Tongue (tissue), 2 donors: Measurements from ENCODE around the gene CCDC28A. TPM values are rescaled to one million over a fixed set of nuclear protein-coding genes. Genes with fewer than 3 reads are reported as not detected.

Source experiments
- DNase-seq: peaks from one replicate; pipeline ENCODE4 v3.0.0-alpha.2; 2015
- total RNA-seq: library from RNA; depleted of rRNA; stranded (reverse); fragments of >200 nt; gene quantifications from one replicate; pipeline ENCODE4 v1.2.3, GENCODE V29; 2014

Gene CCDC28A
- total RNA-seq, 1 donor from 2014 or later, result 17.7 TPM

GRCh38 chr6:138833816-138834539 is 60.4 kb downstream of the CCDC28A start:
- peak; percentile 84 for DNase-seq

GRCh38 chr6:138837246-138837645 is 63.7 kb downstream of the CCDC28A start:
- DNase-seq, result no peak

Other genes starting within 250 kb of the CCDC28A start
- 0.31 TPM for gene ECT2L, start 22.3 kb downstream of the CCDC28A start, total RNA-seq
- gene REPS1, start 214.5 kb downstream of the CCDC28A start, total RNA-seq, result 120 TPM